Ascending aorta (tissue), 2 donors: Measurements from ENCODE around the gene LMBR1. TPM values are rescaled to one million over a fixed set of nuclear protein-coding genes. Genes with fewer than 3 reads are reported as not detected.

Source experiments
- DNase-seq, 2 donors: peaks; one replicate each; pipeline ENCODE4 v3.0.0-alpha.2; 2019; ENCODE audit warnings: low spot score in 2 of 2
- H3K27ac ChIP-seq, 2 donors: fragments of 200-600 bp; sonication (generic); one replicate each; pipeline ENCODE4 v1.5.1; 2016 to 2017; ENCODE audit warnings: mild to moderate bottlenecking in 1 of 2
- H3K27me3 ChIP-seq: fragments of 200-600 bp; sonication (generic); one replicate; pipeline ENCODE4 v1.5.1; 2017
- H3K36me3 ChIP-seq, 2 donors: fragments of 200-600 bp; sonication (generic); one replicate each; pipeline ENCODE4 v1.5.1; 2016
- H3K4me1 ChIP-seq, 2 donors: fragments of 200-600 bp; sonication (generic); one replicate each; pipeline ENCODE4 v1.5.1; 2016 to 2017; ENCODE audit warnings: mild to moderate bottlenecking in 1 of 2
- H3K4me3 ChIP-seq, 2 donors: fragments of 200-600 bp; sonication (generic); one replicate each; pipeline ENCODE4 v1.5.1; 2016 to 2017; ENCODE audit warnings: mild to moderate bottlenecking in 1 of 2
- H3K9me3 ChIP-seq, 2 donors: fragments of 200-600 bp; sonication (generic); one replicate each; pipeline ENCODE4 v1.5.1; 2016
- intact Hi-C: fragments of 100-400 bp; cut with DNase I; formaldehyde crosslinking; loops from one replicate; pipeline ENCODE4 v1.15.1; 2023
- total RNA-seq: library from RNA; depleted of rRNA; stranded (reverse); fragments of >200 nt; gene quantifications from one replicate; pipeline ENCODE4 v1.1.0, GENCODE V29; 2016
- TF ChIP-seq, protein P1 (sequence below), 3 experiments: fragments of 200-600 bp in 2 of 3; fragments of 450-650 bp in 1 of 3; sonication (generic) in 2 of 3; IDR thresholded peaks; one replicate each; pipeline ENCODE4 v1.5.1; 2016 to 2019; ENCODE audit warnings: antibody characterized with exemption in 3 of 3, mild to moderate bottlenecking in 1 of 3, moderate library complexity in 1 of 3

LMBR1 gene
- total RNA-seq, 1 donor from 2014 or later = 14.8 TPM

DNA sequence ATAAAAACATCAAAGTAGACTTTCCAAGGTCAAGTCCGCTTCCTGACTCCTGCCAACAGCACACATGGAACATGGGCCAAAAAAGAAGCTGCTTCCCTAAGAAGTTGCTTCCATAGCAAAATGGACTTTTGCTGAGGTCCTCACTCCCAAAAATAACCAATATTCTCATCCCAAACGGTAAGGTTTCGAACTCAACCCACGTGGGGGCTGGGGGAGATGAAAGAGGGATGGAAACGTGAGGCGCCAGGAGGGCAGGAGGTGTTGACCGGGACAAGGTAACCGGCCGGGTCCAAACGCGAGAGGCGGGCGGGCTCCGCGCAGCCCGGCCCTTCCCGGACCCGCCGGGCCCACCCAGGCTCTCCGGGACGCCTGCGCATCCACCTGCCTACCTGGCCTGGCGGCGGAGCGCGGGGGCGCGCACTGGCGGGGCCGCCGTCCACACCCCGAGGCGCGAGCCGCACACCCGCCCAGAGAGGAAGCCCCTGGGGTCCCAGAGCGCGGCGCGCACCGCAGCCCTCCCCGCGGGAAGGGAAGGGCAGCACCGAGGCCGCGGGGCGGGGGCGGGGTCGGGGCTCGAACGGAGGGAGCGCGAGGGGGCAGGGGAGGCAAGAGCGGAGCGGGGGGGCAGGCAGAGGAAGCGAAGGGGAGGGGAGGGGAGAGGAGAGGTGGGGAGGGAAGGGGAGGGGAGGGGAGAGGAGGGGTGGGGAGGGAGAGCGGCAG, 742 bp downstream of the LMBR1 start:
- DNase-seq = peak in 1 of 2 donors; percentile 75
- Histone ChIP-seq H3K4me1 (peaks cover 0 to 8% of the 10 kb centered on the region in 2 donors), H3K27me3 (no peaks in the 10 kb centered on the region), H3K36me3 (no peaks in the 10 kb centered on the region), H3K4me3 (peak overlapping the region; percentile 84 to 94), H3K27ac (peak overlapping the region; percentile 74 to 90), H3K9me3 (no peaks in the 10 kb centered on the region)
- intact Hi-C loops = loop anchor here (2.0 to 10.0 kb wide), 5 partner anchors 57 to 1973 kb away; partner anchors contain the start of genes INSIG1, NOM1 and UBE3C
- TF ChIP-seq, protein P1, sequence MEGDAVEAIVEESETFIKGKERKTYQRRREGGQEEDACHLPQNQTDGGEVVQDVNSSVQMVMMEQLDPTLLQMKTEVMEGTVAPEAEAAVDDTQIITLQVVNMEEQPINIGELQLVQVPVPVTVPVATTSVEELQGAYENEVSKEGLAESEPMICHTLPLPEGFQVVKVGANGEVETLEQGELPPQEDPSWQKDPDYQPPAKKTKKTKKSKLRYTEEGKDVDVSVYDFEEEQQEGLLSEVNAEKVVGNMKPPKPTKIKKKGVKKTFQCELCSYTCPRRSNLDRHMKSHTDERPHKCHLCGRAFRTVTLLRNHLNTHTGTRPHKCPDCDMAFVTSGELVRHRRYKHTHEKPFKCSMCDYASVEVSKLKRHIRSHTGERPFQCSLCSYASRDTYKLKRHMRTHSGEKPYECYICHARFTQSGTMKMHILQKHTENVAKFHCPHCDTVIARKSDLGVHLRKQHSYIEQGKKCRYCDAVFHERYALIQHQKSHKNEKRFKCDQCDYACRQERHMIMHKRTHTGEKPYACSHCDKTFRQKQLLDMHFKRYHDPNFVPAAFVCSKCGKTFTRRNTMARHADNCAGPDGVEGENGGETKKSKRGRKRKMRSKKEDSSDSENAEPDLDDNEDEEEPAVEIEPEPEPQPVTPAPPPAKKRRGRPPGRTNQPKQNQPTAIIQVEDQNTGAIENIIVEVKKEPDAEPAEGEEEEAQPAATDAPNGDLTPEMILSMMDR (IDR thresholded peaks at IDR 0.05) = no peak

DNA sequence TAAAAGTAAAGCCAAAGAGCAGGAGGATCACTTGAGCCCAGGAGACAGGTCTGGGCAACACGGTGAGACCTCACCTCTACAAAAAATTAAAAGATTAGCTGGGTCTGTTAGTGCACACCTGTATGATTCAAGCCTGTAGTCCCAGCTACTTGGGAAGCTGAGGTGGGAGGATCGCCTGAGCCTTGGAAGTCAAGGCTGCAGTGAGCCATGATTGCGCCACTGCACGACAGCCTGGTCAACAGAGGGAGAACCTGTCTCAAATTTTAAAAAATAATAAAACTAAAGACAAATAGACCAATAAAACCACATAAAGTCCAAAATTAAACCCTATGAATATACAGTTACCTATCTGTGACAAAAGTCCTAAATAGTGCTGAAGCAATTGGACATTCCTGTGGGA, 3.2 kb downstream of the LMBR1 start:
- Histone ChIP-seq H3K36me3 (no peaks in the 10 kb centered on the region), H3K27ac (no peak overlapping the region), H3K4me3 (no peak overlapping the region), H3K9me3 (no peaks in the 10 kb centered on the region), H3K27me3 (no peaks in the 10 kb centered on the region), H3K4me1 (peaks cover 0 to 8% of the 10 kb centered on the region in 2 donors)
- DNase-seq = no peak
- TF ChIP-seq, protein P1 (IDR thresholded peaks at IDR 0.05) = no peak
- intact Hi-C loops = loop anchor here (5.0 to 10.0 kb wide), 4 partner anchors 248 to 1975 kb away; partner anchors contain the start of genes INSIG1 and UBE3C

DNA sequence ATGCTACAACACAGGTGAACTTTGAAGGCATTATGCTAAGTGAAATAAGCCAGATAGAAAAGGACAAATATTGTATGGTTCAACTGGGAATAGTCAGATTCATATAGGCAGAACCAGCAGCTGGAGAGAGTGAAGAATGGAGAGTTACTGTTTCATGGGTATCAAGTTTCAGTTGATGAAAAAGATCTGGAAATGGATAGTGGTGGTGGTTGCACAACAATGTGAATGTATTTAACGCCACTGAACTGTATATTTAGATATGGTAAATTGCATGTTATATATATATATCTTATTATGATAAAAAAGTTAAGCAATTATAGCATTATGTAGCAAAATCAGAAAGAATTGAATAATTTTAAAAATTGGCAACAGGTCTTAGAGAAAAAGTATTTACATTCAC, 3.9 kb downstream of the LMBR1 start:
- H3K4me1 ChIP-seq = peaks cover 0 to 8% of the 10 kb centered on the region in 2 donors
- TF ChIP-seq, protein P1 (IDR thresholded peaks at IDR 0.05) = no peak
- H3K27ac ChIP-seq = no peak overlapping the region
- DNase-seq = no peak
- intact Hi-C loops = no loop called here
- H3K36me3 ChIP-seq = no peaks in the 10 kb centered on the region
- H3K4me3 ChIP-seq = no peak overlapping the region
- H3K27me3 ChIP-seq = no peaks in the 10 kb centered on the region
- no peaks in the 10 kb centered on the region for H3K9me3 ChIP-seq

DNA sequence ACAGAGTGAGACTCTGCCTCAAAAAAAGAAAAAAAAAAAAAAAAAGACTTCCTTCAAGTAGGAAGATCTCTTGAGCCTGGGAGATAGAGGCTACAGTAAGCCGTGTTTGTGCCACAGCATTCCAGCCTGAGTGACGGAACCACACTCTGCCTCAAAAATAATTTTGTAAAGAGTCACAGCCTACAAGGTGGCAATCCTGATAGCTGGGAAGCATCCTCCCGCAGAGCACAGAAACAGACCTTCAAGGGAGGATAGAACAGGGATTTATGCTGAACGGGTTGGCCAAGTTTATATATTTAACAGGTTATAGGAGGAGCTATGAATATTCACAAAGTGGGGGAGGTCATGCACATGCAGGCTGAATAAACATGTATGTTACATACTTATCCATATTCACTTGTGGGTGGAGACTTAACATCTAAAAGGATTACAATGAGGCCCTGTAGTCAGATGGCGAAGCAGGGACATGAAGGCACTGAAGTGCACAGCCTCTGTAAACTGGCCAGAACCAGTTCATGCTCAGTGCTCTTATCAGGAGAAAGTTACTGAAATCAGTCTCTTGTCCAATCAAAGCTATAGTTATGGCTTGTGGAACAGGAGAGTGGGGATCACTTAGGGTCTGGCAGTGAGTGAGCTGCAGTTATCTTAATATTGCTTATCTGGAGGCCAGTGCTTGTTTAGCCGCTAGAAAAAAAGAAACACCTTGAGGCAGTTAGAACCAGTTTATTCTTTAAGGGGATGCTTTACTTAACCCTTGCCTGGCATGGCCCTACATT, 6.8 kb downstream of the LMBR1 start:
- H3K4me1 ChIP-seq = no peaks in the 10 kb centered on the region
- H3K4me3 ChIP-seq = no peak overlapping the region
- TF ChIP-seq, protein P1 (IDR thresholded peaks at IDR 0.05) = no peak
- H3K27me3 ChIP-seq = no peaks in the 10 kb centered on the region
- H3K36me3 ChIP-seq = no peaks in the 10 kb centered on the region
- intact Hi-C loops = no loop called here
- H3K9me3 ChIP-seq = no peaks in the 10 kb centered on the region
- no peak overlapping the region for H3K27ac ChIP-seq
- DNase-seq = no peak

DNA sequence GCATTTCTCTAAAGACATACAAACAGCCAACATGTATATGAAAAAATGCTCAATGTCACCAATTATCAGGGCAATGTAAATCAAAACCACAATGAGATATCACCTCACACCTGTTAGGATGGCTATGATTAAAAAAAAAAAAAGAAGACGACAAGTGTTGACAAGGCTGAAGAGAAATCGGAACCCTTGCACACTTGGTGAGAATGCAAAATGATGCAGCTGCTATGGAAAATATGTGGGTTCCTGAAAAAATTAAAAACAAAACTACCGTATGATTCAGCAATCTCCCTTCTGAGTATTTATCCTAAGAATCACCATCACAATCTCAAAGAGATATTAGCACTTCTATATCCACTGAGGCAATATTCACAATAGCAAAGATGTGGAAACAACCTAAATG, 11.3 kb downstream of the LMBR1 start:
- intact Hi-C loops = no loop called here
- no peaks in the 10 kb centered on the region for H3K36me3 ChIP-seq
- no peaks in the 10 kb centered on the region for H3K4me1 ChIP-seq
- H3K27me3 ChIP-seq = no peaks in the 10 kb centered on the region
- H3K27ac ChIP-seq = no peak overlapping the region
- no peak for DNase-seq
- TF ChIP-seq, protein P1 (IDR thresholded peaks at IDR 0.05) = no peak
- no peaks in the 10 kb centered on the region for H3K9me3 ChIP-seq
- H3K4me3 ChIP-seq = no peak overlapping the region
